GM12875 (cell line): ENCODE data around the gene COL24A1.

ENCODE experiments used
- H3K4me3 ChIP-seq: one replicate; pipeline ENCODE4 v1.5.1; 2011; ENCODE audit warnings: low read depth, low read length, control low read depth
- TF ChIP-seq, protein P1 (sequence below): IDR thresholded peaks from 2 replicates; pipeline ENCODE4 v1.5.1; 2011; ENCODE audit warnings: low read depth, mild to moderate bottlenecking, control low read depth, inconsistent platforms, low read length, moderate library complexity, borderline replicate concordance; ENCODE audit not compliant: insufficient read depth

COL24A1 gene

DNA sequence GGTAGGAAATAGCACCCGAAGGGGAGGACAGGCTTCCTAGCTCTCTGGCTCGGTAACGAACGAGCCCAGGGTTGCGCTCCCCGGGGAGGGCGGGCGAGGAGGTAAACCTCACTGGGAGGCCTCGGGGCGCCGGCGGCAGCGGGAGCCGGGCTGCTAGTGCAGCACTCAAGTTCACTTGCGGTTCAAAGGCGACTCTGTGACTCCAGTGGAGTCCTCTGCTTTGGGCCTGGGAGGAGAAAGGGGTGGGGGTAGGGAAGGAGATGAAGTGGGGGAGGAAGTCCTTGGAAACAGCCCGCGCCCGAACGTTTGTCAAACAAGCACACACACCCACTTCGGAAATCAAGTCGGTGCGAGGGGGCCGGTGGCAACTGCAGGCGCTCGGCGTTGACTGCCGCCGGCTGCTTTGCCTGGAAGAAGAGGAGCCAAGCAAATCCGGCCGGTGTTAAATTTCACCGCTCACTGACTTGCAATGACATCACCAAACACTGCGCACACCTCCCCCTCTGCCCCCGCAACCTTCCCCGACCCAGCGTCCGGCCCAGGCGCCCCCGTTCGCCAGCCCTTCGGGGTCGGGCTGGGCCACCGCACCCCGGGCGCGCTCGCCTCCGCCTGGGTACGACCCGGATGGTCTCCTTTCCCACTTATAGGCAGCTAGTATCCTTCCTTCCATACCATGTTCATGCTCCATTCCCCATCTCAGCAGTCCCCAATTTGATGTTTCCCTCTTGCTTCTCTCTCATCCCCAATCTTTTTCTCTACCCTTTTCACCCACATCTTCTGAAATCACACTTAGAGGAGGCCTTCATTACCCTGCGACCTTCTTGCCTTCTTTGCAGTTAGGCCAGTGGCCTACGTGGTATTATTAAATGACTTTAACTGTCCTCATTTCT, at the start of gene COL24A1:
Gene COL24A1, minus strand, starts transcription at position 207 of the 890 bp plus-strand sequence. CDS start 376 bp downstream, outside the sequence.
- H3K4me3 ChIP-seq, result no peak within 1 kb of the TSS
- TF ChIP-seq, protein P1, sequence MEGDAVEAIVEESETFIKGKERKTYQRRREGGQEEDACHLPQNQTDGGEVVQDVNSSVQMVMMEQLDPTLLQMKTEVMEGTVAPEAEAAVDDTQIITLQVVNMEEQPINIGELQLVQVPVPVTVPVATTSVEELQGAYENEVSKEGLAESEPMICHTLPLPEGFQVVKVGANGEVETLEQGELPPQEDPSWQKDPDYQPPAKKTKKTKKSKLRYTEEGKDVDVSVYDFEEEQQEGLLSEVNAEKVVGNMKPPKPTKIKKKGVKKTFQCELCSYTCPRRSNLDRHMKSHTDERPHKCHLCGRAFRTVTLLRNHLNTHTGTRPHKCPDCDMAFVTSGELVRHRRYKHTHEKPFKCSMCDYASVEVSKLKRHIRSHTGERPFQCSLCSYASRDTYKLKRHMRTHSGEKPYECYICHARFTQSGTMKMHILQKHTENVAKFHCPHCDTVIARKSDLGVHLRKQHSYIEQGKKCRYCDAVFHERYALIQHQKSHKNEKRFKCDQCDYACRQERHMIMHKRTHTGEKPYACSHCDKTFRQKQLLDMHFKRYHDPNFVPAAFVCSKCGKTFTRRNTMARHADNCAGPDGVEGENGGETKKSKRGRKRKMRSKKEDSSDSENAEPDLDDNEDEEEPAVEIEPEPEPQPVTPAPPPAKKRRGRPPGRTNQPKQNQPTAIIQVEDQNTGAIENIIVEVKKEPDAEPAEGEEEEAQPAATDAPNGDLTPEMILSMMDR, result no peak

DNA sequence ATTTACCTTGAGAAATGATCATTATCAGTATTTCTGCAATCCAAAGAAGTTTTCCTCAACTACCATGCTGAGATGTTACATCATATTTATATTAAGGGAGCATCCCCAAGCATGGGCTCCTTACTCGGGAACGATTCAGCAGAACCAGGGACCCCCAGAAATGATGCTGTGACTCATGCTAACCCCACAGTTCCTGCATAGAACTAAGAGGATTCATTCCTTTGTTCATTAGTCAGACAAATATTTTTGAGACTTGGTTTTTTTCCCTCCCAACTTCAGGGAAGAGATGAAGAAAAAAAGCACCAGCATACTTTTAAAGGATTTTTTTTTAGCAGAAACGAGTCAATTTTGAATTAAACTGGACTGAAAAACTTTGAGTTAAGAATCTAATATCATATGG, 49.2 kb upstream of the COL24A1 start:
- no peak overlapping the region for H3K4me3 ChIP-seq
- TF ChIP-seq, protein P1, result no peak

DNA sequence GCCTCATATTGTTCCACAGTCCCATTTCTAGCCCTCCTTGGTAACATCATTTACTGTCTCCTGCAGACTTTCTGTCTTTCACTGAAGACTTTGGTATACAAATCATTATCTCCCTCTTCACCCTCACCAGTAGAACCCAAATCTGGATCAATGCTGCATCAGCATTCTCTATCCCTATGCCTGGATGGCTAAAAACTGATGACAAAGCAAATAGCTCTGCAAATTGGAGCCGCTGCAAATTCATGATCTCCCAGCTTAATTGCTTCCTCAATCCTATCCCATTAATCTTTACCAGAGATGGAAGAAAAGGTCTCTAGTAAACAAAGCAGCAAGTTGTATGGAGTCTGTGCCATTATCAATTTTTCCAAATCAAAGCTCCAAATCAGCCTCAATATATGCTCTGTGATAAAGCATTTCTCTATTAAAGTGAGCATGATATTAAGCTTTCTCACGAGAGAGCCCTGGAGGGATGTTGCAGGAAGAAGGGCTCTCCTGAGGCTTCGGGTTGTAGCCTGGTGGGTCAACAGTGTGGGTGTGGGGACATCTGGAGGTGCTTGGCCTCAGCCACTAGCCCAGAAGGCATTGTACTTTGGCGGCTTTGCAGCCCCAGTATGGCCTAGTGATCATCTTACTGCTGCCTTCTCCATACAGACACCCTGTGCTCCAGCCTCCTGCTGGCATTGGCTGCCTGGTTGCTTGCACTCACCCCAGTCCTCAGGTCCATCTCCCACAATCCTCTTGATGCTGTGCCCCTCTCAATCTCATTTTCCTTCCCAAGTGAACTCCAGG, 46.2 kb upstream of the COL24A1 start:
- no peak overlapping the region for H3K4me3 ChIP-seq

DNA sequence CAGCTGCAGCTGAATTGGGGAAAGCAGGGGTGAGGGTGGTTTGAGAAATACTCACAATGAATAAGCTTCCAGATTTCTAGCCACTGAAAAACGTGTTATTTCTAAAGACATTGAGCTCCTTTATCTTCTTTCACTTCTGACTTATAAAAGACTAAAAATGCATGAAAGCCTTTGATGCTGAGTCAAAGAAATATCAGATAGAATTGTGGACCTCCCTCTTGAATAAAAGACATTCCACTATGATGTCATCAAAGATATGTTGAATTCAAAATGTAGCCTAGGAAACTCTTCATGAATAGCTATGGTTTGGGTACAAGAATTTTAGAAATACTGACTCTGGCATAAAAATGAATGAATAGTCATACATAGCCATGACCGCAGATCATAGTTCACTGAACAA, 44.7 kb upstream of the COL24A1 start:
- H3K4me3 ChIP-seq, result no peak overlapping the region
- TF ChIP-seq, protein P1, result no peak

More for the DNA sequence above, 46.2 kb upstream of the COL24A1 start:
- TF ChIP-seq, protein P1, result no peak

DNA sequence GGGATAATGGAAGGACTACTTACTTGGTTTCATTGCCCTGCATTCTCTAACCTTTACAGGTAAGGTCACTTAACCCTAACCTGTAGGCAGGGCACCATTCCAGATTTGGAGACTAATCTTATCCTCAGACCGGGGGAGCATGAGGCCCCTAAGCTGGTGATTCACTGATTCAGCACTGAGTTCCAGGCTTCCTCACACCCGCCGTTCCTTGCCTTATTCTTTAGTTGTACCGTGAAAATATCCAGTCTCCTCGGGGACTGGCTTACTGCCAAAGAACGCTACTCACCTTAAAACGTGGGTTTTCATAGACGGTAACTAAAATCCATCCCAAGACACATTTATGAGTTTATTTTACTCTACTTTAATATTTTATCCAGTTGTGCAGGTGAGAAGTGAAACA, 44.3 kb upstream of the COL24A1 start:
- TF ChIP-seq, protein P1, result no peak

DNA sequence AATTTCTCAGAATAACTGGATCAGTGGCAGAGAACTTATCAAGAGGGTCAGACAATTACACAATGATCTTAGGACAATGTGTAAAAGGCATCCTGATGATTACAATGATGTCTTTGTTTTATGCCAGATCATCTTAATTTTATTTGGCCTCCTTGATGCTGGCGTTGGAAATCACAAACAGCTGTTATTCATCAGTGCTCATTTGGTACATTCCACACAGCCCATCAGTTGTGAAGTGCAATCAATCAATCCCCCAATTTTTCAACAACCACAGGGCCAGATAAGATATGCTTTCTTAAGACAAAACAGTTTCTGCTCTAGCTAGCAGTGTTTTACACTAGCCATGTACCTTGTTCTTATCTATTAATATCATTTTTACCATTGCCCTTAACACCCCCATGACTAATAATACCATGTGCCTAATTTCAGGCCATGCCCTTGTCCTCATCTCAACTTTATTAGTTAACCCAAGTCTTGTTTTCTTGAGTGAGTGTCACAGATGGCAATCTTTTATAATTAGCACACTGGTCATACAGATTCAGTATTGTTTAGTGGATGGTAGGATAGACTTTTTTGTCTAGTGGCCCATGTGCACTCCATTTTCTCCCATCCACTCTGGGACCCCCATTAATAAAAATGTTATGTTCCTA, 40.8 kb upstream of the COL24A1 start:
- H3K4me3 ChIP-seq, result no peak overlapping the region
- TF ChIP-seq, protein P1, result no peak

More for the DNA sequence above, 44.3 kb upstream of the COL24A1 start:
- H3K4me3 ChIP-seq, result no peak overlapping the region
